Measurements from ENCODE around the gene PFKFB3. TPM values are rescaled to one million over a fixed set of nuclear protein-coding genes. Genes with fewer than 3 reads are reported as not detected.

The PFKFB3 gene
- total and polyA plus RNA-seq, 2 of the 13 experiments (the other 11 are each of a cell fraction or from before 2014, with no cell fraction given): 1.2 to 13.3 TPM

DNA sequence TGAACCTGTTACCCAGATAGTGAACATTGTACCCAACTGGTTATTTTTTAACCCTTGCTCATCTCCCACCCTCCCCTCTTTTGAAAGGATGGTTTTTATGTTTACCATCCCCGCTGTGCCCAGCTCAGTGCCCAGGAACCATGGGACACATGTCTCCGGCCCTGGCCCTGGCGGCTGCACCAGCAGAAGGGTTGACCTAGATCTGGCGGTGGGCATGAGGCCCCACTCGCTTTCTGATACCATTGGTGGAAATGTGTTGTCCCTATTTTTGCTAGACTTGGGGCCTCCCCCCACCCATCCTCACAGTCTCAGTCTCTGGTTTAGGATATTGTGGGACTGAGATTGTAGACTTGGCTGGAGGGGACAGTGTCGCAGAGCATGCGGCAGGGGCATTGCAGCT, 11.9 kb downstream of the PFKFB3 start:
- Histone ChIP-seq H3K27ac (ENCODE audit: extremely low read length, insufficient read depth, low read length) (no peak overlapping the region), H4K20me1 (ENCODE audit: insufficient read depth, low read length) (peaks cover 5% of the 10 kb centered on the region; the same call in 1 of the 2 replicates), H3K27me3 (ENCODE audit: control insufficient read depth in 1 of 2, insufficient read depth in 2 of 2, low read length in 2 of 2) (no peaks in the 10 kb centered on the region), H3K36me3 (replicated peaks in 1 of 2; ENCODE audit: control insufficient read depth in 1 of 2, insufficient read depth in 2 of 2, low read length in 2 of 2) (peaks cover 27 to 52% of the 10 kb centered on the region in 2 experiments), H3K9ac (ENCODE audit: insufficient read depth, low read depth, low read length) (no peak overlapping the region), H3K9me3 (ENCODE audit: low read length) (no peaks in the 10 kb centered on the region), H2AFZ (ENCODE audit: low read length) (no peak overlapping the region), H3K4me2 (ENCODE audit: low read depth, low read length) (no peak overlapping the region), H3K79me2 (ENCODE audit: insufficient read depth, low read length) (peaks cover 4% of the 10 kb centered on the region), H3K4me1 (ENCODE audit: insufficient read depth, low read length) (no peaks in the 10 kb centered on the region), H3K4me3 (replicated peaks in 1 of 3; ENCODE audit: insufficient read depth in 1 of 3, low read depth in 2 of 3, low read length in 3 of 3) (no peak overlapping the region)
- in situ Hi-C loops (cut with HindIII; ENCODE audit: extremely low pct_ligation_motif_present, low pct_unique_long_range_greater_than_20kb) (no loop called here), intact Hi-C loops (cut with micrococcal nuclease; ENCODE audit: unreplicated experiment) (no loop called here)
- BruUV-seq (replicated peaks): no TSS peak
- no peak for ATAC-seq
- POLR2A ChIA-PET: no interaction called here
- no peak for FAIRE-seq
- CTCF ChIA-PET (ENCODE audit: low intra/inter-chr PET ratio, low total read pairs): no interaction called here
- no peak for DNase-seq (ENCODE audit: low spot score)
- 98% methylated on average over 7 of the region's 7 CpGs for WGBS (ENCODE audit: low lambda C conversion rate)
- TF ChIP-seq ZNF496 (CRISPR knock-in tag; IDR thresholded peaks at IDR 0.05; ENCODE audit: insufficient replicate concordance) (no peak), ZNF776 (CRISPR knock-in tag; IDR thresholded peaks at IDR 0.05) (no peak), DZIP1 (CRISPR knock-in tag; IDR thresholded peaks at IDR 0.05) (no peak), NFRKB (IDR thresholded peaks at IDR 0.05) (no peak), YEATS4 (CRISPR knock-in tag; IDR thresholded peaks at IDR 0.05; ENCODE audit: borderline replicate concordance) (no peak), U2AF2 (IDR thresholded peaks at IDR 0.05; ENCODE audit: low read depth, low read length) (no peak), ZNF891 (CRISPR knock-in tag; IDR thresholded peaks at IDR 0.05) (no peak), RFXAP (CRISPR knock-in tag; IDR thresholded peaks at IDR 0.05; ENCODE audit: borderline replicate concordance) (no peak)
- TF ChIP-seq, protein P1, sequence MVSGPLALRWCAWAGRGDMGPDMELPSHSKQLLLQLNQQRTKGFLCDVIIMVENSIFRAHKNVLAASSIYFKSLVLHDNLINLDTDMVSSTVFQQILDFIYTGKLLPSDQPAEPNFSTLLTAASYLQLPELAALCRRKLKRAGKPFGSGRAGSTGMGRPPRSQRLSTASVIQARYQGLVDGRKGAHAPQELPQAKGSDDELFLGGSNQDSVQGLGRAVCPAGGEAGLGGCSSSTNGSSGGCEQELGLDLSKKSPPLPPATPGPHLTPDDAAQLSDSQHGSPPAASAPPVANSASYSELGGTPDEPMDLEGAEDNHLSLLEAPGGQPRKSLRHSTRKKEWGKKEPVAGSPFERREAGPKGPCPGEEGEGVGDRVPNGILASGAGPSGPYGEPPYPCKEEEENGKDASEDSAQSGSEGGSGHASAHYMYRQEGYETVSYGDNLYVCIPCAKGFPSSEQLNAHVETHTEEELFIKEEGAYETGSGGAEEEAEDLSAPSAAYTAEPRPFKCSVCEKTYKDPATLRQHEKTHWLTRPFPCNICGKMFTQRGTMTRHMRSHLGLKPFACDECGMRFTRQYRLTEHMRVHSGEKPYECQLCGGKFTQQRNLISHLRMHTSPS (CRISPR knock-in tag; IDR thresholded peaks at IDR 0.05; ENCODE audit: low read depth): no peak
- TF ChIP-seq, protein P2, sequence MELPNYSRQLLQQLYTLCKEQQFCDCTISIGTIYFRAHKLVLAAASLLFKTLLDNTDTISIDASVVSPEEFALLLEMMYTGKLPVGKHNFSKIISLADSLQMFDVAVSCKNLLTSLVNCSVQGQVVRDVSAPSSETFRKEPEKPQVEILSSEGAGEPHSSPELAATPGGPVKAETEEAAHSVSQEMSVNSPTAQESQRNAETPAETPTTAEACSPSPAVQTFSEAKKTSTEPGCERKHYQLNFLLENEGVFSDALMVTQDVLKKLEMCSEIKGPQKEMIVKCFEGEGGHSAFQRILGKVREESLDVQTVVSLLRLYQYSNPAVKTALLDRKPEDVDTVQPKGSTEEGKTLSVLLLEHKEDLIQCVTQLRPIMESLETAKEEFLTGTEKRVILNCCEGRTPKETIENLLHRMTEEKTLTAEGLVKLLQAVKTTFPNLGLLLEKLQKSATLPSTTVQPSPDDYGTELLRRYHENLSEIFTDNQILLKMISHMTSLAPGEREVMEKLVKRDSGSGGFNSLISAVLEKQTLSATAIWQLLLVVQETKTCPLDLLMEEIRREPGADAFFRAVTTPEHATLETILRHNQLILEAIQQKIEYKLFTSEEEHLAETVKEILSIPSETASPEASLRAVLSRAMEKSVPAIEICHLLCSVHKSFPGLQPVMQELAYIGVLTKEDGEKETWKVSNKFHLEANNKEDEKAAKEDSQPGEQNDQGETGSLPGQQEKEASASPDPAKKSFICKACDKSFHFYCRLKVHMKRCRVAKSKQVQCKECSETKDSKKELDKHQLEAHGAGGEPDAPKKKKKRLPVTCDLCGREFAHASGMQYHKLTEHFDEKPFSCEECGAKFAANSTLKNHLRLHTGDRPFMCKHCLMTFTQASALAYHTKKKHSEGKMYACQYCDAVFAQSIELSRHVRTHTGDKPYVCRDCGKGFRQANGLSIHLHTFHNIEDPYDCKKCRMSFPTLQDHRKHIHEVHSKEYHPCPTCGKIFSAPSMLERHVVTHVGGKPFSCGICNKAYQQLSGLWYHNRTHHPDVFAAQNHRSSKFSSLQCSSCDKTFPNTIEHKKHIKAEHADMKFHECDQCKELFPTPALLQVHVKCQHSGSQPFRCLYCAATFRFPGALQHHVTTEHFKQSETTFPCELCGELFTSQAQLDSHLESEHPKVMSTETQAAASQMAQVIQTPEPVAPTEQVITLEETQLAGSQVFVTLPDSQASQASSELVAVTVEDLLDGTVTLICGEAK (IDR thresholded peaks at IDR 0.05): no peak
- TF ChIP-seq, protein P2 (CRISPR knock-in tag; IDR thresholded peaks at IDR 0.05): no peak
- TF ChIP-seq, protein P3, sequence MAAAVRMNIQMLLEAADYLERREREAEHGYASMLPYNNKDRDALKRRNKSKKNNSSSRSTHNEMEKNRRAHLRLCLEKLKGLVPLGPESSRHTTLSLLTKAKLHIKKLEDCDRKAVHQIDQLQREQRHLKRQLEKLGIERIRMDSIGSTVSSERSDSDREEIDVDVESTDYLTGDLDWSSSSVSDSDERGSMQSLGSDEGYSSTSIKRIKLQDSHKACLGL (CRISPR knock-in tag; IDR thresholded peaks at IDR 0.05): no peak
